HT1080 (cell line): ENCODE results near the gene C9orf78. TPM values are rescaled to one million over a fixed set of nuclear protein-coding genes. Genes with fewer than 3 reads are reported as not detected.
A peak's percentile ranks its signal among the peaks of the same experiment; 100 is the strongest.

Experiments used
- DNase-seq: peaks from one replicate; pipeline ENCODE4 v3.0.0-alpha.2; 2015; ENCODE audit warnings: low read depth
- total RNA-seq: library from RNA; depleted of rRNA; stranded (reverse); fragments of >200 nt; shearing (Covaris generic); gene quantifications from 2 replicates; pipeline ENCODE4 v1.2.3, GENCODE V29; 2014

C9orf78 gene
- total RNA-seq, 1 experiment from 2014 or later, result 101 TPM

DNA sequence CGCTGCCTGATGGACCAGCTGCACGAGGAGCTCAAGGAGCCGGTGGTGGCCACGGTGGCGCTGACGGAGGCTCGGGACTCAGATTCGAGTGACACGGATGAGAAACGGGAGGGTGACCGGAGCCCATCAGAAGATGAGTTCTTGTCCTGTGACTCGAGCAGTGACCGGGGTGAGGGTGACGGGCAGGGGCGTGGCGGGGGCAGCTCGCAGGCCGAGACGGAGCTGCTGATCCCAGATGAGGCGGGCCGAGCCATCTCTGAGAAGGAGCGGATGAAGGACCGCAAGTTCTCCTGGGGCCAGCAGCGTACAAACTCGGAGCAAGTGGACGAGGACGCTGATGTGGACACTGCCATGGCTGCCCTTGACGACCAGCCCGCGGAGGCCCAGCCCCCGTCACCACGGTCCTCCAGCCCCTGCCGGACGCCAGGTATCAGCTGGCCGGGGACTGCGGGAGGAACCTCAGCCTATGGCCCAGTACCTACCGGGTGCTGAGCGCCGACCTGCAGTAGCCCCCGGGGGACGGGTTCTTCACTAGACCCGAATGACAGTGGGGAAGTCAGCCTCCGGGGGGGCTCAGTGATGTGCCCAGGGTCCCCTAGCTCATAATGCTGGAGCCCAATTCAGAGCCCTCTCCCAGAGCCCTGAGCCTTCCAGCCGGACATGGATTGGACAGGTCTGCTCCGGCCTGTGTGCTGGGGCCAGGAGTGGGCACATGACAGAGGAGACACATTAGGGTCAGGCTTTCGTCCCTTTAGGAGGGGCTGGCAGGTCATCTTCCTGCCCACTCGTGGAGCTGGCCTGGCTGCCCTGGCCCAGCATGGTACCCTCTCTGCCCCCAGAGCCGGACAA, 33.2 kb upstream of the C9orf78 start:
- no peak for DNase-seq

DNA sequence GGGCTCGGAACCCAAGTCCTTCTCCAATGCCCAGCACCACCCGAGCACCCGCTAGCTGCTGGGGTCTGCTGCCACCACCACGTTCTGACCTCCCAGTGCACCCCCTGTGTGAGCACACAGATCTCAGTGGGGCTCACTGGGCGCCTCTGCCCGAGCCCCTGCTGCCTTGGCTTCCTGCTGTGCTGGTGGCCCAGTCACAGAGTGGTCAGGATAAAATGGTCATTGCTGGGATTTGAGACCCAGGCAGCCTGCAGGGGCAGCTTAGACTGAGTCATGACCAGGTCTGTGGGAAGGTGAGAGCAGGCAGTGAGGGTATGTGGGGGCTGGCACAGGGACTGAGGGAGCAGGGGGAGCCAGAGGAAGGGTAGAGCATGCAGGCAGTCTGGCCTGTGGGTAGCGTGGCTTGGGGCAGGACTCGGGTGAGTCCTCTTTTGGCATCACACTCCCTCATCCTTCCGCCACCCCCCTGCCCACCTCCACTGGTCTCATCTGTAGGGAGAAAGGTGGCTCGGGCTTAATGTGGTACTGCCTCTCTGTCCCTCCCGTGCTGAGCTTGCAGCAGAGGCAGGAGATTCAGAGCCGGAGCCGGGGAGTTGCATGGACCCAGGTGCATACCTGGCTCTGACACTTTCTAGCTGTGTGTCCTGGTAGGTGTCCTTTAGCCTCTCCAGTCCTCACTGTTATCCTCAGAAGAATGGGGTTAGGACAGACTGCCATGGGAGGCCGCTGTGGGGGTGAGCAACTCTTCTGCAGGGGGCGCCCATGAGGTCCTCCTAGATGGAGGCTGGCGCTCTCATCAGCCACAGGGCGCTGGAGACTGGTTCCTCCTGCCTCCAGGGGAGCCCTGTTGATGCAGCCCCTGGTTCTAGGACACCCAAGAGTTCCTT, 32.3 kb upstream of the C9orf78 start:
- no peak for DNase-seq

DNA sequence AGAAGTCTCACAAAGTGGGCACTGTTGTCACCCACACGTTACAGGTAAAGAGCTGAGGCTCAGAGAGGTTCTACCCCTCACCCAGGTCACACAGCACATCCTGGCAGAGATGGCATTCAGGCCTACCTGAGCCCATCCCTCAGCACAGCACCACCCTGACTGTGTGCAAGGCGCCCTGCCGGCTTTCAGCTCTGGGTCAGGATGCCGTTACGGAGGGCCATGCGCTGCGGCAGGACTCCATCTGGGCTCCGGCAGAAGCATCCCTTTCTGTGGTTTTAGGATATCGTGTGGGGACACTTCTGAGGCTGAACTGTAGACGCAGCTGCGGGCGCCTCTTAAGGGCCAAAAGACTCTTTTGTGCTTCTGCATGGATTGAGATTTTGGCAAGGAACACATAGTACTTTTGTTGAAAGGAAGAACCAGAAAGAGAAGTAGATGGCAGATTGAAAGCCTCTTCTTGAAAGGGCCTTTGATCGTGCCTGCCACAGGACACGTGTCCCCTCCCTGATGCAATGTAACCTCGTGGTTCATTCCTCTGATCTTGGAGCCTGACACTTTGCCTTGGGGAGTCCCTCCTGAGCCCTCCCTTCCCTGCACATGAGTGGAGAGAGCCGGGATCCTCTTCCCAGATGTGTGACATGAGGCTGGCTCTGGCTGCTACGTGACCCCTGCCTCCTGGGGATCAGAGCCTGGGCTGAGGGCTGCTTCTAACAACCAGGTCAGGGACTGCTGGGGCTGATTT, 31.5 kb upstream of the C9orf78 start:
- no peak for DNase-seq

DNA sequence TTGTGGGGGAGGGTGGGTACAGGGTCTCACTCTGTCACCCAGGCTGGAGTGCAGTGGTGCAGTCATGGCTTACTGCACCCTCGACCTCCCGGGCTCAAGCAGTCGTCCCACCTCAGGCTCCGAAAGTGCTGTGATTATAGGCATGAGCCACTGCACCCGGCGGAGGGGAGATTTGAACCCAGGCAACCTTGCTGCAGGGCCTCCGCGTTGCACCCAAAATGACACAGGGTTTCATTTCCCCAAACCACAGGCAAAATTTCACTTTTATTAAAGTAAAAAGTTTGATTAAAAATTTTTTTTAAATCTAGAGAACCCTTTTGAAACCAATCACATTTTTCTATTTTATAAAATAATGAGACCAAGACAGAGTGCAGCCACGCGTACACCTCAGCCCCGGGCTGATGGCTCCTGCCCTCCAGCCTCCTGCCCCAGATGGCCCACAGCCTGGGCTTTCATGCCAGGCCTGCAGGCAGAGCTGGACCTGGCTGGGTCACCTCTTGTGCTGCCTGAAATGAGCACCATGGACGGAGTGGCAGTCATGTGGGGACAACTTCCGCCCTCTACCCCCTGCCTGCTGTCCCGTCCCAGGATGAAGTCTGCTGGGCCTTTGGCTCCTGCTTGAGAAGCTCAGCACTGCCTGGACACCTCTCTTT, 30.7 kb upstream of the C9orf78 start:
- DNase-seq, result no peak

DNA sequence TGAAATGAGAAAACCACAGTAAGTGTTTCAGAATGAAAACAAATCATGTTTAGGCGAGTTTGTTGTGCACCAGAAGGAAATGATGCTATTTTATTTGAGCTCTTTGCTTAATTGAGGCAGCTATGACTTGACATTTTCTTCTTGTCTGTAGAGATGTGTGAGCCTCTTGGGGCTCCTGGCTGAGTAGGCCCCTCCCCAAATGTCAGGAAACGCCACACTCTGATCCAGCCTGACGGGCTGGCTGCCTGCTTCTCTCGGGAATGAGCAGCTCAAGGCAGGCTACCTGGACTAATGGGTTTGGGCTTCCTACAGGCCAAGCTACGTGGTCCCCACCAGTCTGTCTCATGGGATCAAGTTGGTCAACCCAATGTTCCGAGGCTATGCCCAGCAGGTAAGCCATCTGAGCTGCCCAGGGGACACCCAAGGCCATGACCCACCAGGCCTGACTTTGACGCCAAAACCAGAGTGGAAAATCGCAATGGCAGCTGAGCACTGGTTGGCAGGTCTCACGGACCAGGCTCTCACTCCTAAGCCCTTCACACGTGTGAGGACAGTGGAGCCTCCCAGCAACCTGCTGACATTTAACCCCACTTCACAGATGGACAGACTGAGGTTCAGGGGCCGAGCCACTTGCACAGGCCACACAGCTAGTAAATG, 30.0 kb upstream of the C9orf78 start:
- no peak for DNase-seq

DNA sequence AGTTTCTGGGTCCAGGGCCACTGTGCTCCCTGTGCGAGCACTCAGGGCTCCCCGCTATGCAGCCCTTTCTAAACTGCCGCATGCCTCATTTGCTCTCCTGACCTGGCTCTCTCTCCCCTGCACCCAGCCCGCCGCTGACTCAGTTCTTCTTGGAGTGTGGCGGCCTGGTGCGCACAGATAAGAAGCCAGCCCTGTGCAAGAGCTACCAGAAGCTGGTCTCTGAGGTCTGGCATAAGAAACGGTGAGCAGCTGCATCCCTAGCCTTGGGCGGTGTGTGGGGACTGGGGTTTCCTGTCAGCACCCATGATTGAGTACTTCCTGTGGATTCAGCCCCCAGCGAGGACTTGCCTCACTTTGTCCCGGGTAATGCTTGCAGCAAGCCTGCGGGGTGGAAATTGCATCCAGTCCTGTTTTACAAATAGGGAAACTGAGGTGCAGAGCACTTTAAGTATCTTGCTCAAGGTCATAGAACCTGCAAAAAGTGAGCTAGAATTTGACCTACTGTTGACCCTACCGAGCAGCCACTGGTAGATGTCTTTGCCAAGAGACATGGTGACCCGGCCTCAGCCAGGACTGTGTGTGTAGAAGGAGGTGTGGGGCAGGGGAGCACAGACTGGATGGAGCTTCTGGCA, 28.1 kb upstream of the C9orf78 start:
- DNase-seq, result peak; percentile 78

DNA sequence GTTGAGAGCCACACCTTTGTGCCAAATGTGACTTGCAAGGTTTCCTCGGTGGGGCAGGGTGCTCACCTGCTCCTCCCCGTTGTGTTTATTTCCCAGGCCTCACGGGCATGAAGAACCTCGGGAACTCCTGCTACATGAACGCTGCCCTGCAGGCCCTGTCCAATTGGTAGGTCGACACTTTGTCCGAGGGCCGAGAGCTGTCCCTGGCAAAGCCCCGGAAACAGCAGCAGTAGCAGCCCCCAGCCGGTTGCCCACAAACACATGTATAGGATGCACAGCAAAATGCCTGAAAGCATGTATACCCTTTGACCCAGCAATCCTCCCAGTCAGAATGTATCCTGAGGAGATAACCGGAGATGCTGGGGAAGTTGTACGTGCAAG, 26.4 kb upstream of the C9orf78 start:
- DNase-seq, result no peak

DNA sequence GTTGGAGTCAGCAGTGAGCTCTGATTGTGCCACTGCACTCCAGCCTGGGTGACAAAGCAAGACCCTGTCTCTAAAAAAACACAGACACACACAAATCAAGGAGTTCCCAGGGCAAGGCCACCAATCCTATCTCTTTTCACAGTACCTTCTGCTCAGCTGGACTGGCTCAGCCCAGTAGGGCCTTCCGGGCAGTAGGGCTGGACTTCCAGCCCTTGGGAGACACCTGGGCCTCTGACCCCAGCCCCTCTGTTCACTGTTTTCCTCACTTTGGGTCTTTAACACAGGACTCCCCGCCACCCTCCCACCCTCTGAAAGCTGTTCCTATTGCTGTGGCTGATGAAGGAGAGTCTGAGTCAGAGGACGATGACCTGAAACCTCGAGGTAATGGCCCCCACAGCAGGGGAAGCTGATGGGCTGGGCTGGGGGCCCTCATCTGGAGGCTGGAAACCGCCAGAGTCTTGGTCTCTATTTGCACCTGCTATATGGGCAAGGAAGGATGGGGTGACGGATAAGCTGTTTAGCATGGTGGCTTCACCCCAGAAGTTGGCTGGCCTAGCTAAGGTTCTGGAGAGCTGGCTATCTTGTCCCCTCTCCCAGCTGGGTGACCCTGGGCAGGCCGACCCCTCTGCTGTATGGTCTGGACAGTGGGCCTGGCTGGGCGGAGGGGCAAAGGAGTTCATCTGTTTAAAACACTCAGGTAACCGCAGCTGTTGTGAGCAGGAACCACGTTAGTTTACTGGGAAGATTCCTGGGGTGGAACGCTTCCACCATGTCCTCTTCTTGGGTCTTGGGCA, 25.8 kb upstream of the C9orf78 start:
- DNase-seq, result no peak

DNA sequence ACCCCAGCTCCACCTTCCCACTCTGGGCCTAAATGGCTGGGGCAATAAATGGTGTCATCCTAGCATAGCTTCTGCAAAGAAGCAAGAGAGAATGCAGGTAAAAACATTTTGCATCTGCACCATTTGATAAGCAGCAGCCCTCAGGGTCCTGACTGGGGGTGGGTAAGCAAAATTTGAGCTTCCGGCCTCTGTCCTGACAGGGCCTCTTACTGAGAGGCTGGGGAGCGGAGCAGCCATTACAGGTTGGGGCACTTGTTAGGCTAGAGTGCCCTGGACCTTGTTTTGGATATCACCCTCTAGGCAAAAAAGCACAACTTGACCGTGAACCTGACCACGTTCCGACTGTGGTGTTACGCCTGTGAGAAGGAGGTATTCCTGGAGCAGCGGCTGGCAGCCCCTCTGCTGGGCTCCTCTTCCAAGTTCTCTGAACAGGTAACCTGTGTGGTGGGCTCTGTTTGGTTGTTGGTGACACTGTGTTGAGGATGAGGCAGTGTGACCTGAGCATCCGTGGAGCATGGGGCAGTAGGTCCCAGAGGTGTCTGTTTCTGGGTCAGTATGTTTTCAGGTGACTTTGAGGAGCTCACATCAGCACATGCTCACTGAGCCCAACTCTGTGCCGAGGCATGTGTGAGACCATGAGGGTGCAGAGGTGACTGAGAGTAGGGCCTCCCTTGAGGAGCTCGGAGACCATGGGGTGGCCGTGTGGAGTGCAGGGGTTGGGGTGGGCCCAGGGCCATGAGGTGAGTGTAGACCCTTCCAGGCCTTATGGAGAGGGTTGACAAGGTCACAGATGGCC, 23.3 kb upstream of the C9orf78 start:
- no peak for DNase-seq

DNA sequence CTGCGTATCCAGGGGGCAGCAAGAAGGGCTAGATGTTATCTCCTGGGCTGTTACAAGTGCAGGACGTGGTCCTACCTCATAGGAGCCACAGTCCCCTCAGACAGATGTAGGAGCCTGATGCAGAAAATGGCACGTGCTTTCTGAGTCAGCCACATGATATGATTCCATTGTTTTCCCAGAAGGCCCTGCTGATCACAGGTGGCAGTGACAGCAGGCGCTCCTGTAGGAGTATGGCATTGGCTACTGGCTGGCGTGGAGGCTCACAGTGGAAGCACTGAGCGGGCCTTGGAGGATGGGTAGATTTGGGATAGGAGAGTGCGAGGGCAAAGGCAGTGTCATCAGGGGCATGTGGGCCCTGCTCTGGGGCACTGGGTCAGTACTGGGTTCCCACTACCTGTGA, 22.1 kb upstream of the C9orf78 start:
- no peak for DNase-seq

DNA sequence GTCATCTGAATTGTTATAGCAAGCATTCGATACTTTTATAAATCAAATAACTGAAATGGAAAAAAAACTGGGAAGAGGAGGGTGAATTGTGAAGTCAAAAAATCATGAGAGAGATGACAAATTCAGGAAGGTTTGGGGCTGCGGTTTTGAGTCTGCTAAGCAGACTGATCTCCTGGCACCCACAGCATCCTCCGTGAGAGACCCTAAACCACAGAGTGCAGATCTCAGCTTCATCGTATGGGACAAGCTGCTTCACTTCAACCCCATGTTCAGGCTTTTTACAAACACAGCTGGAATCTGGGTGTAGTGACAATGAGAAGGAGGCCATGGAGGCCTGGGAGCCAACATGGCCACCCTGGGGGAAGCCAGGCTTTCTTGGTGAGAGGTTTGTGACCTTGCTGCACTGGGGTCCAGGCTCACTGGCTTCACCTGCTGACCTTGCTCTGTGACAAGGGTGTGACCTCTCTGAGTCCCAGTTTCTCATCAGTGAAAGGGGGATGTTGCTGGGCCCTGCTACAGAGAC, 19.6 kb upstream of the C9orf78 start:
- DNase-seq, result no peak

DNA sequence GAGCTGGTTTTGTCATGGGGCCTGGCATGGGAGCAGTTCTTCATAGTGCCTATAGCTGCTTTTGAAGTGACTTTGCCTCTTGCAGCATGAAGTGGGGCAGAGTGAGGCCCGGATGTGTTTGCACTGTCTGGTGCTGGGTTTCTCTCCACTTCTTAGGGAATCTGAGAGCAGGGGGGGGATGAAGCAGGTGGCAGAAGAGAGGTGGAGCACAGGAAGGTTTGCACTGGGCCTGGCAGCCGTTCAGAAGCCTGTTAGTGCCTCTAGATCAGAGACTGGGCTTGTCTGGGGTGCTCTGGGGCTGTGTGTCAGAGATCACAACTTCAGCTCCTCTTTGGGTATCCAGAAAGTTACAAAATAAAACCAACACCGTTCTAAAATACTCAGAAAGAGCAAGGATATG, 18.5 kb upstream of the C9orf78 start:
- no peak for DNase-seq

DNA sequence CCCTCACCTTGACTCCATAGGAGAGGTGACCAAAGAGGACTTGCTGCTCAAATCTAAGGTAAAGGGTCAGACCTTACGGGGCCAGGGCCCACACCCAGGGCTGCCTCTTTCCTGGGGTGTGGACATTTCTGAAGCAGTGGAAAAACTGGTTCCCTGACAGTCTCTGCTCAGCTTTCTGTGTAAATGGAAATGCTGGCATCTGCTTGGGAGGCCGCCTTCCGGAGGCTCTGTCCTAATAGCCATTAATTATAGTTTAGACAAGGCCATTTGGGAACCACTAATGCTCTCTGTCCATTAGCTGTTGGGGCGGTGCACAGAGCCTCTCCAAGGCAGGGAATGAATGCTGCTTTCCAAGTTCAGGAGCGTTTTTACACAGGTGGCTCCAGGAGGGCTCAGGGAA, 17.5 kb upstream of the C9orf78 start:
- DNase-seq, result no peak

DNA sequence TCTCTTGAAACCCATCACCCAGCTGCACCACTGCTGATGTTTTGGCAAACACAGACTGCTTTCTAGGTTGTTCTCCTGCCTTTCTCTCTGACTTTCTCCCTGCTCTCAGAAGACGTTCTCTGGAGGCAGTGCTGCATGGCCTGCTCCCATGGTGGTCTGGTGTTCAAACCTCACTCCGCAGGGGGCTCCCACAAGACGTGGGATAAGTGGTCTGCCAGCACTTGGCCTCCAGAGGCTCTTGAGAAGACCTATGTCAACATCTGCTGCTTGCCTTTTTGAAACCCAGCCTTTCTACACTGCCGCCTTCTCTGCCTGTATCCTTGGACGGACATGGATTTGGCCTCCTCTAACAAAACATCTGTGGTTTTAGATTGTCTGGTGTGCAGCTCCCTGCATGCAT, 16.7 kb upstream of the C9orf78 start:
- no peak for DNase-seq

DNA sequence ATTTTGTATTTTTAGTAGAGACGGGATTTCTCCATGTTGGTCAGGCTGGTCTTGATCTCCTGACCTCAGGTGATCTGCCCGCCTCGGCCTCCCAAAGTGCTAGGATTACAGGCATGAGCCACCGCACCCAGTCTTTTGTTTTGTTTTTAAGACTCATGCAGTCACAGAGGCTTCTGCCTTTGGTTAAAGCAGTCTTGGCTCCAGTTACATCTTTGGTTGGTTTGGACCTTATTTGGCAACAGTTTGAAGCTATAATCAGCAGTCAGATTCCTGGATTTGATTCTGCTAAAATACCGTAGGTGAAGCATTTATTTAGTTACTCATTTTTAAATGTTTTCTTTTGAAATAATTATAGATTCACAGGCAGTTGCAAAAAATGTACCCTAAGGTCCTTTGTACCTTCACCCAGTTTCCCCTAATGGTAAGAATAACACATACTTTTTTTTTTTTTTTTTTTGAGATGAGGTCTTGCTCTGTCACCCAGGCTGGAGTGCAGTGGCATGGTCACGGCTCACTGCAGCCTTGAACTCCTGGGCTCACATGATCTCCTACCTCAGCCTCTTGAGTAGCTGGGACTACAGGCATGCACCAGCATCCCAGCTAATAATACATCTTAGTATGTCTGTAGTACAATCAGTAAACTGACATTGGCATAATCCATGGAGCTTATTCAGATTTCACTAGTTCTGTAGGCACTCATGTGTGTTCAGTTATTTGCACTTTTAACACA, 15.9 kb upstream of the C9orf78 start:
- no peak for DNase-seq

DNA sequence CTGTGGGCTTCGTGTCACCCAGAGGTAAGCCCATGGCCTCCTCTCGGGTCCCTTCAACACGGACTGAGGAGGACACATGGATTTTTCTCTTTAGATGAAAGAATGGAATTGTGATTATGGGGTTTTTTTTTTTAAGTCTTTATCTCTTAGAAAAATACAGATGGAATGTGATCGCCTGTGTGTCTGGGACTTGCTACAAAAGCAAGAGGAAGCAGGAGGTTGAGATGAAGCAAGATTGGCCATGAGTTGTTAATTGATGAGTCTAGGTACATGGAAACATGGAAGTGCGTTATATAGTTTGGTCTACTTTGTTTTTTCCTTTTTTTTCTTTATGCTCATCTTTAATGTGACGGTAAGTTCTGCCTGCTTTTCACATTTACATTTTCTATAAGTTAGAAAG, 14.8 kb upstream of the C9orf78 start:
- DNase-seq, result no peak

DNA sequence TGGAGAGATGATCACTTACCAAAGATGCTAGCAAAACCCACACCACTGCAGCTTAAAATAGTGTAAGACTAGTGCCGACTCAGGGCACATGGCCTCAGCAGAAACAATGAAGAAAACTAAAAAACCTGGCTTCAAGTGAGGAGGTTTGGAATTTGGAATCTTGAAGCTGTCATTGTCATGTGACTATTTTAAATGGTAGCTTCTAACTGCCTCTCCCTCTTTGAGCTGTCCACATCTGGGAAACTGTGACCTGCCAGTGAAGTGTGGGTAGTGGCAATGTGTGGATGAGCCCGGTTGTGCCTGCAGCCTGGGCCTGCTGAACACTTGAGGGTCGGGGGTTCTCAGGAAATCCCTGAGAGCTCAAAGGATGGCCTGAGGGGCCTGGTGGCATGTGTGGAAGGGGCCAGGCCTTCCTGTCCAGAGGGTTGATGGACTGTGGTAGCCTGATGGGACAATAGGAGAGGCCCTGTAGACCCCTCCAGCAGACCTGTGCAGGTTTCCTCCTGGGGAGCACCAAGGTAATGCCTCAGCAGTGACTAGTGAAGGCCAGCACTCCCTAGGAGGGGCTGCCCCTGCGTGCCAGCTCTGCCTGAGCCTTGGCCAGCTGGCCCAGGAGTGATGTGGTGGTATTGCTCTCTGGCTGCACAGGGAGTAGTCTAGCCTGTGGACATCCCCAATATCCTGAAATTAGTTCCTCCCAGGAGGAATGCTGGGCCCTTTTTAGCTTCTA, 13.8 kb upstream of the C9orf78 start:
- DNase-seq, result no peak
